Left ventricle myocardium inferior (tissue), 1 donor: Measurements from ENCODE around the gene HMGN4. TPM values are rescaled to one million over a fixed set of nuclear protein-coding genes. Genes with fewer than 3 reads are reported as not detected.

ENCODE experiments used
- DNase-seq: peaks from one replicate; pipeline ENCODE4 v3.0.0-alpha.2; 2020
- H3K27ac ChIP-seq: fragments of 200-600 bp; replicated peaks from 2 replicates; pipeline ENCODE4 v1.8.0; 2021
- H3K27me3 ChIP-seq: fragments of 200-600 bp; 2 replicates; pipeline ENCODE4 v1.8.0; 2021; ENCODE audit warnings: low read depth
- H3K36me3 ChIP-seq: fragments of 200-600 bp; 2 replicates; pipeline ENCODE4 v1.8.0; 2021
- H3K4me1 ChIP-seq: fragments of 200-600 bp; 2 replicates; pipeline ENCODE4 v1.8.0; 2021
- H3K4me3 ChIP-seq: fragments of 200-600 bp; 2 replicates; pipeline ENCODE4 v1.8.0; 2021; ENCODE audit warnings: mild to moderate bottlenecking, moderate library complexity
- H3K9me3 ChIP-seq: fragments of 200-600 bp; replicated peaks from 2 replicates; pipeline ENCODE4 v1.8.0; 2021
- intact Hi-C: fragments of 100-400 bp; cut with micrococcal nuclease; formaldehyde crosslinking; loops from one replicate; pipeline ENCODE4 v1.11.0; 2022
- total RNA-seq: library from RNA; stranded (reverse); fragmentation: NEBNext Ultra II Directional; extraction: Animal tissue kit (Norgen Biotek cat#: 25700); gene quantifications from one replicate; pipeline ENCODE4 v1.2.1, GENCODE V29; 2021
- TF ChIP-seq, protein P1 (sequence below): fragments of 200-600 bp; IDR thresholded peaks from 2 replicates; pipeline ENCODE4 v1.8.0; 2021; ENCODE audit warnings: antibody characterized with exemption, mild to moderate bottlenecking, borderline replicate concordance
- donor health status: DM: no; HTN: yes; CAD: no; lungs with severe emphysema.

Gene HMGN4
- total RNA-seq, 1 donor from 2014 or later = 29.7 TPM

DNA sequence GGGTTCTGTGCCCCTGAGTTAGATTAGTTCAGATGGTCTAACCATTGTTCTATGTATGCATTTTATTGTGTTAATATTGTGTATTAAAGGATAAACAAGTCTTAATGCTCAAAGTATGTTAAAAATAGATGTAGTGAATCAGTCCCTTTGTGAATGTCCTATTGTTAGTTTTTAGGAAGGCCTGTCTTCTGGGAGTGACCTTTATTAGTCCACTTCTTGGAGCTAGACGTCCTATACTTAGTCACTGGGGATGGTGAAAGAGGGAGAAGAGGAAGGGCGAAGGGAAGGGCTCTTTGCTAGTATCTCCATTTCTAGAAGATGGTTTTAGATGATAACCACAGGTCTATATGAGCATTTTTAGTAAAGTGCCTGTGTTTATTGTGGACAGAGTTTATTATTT lies 12.3 kb upstream of the HMGN4 start:
- no peak overlapping the region for H3K4me3 ChIP-seq
- no peaks in the 10 kb centered on the region for H3K9me3 ChIP-seq
- H3K4me1 ChIP-seq = peaks cover 24% of the 10 kb centered on the region
- TF ChIP-seq, protein P1, sequence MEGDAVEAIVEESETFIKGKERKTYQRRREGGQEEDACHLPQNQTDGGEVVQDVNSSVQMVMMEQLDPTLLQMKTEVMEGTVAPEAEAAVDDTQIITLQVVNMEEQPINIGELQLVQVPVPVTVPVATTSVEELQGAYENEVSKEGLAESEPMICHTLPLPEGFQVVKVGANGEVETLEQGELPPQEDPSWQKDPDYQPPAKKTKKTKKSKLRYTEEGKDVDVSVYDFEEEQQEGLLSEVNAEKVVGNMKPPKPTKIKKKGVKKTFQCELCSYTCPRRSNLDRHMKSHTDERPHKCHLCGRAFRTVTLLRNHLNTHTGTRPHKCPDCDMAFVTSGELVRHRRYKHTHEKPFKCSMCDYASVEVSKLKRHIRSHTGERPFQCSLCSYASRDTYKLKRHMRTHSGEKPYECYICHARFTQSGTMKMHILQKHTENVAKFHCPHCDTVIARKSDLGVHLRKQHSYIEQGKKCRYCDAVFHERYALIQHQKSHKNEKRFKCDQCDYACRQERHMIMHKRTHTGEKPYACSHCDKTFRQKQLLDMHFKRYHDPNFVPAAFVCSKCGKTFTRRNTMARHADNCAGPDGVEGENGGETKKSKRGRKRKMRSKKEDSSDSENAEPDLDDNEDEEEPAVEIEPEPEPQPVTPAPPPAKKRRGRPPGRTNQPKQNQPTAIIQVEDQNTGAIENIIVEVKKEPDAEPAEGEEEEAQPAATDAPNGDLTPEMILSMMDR = no peak
- no peaks in the 10 kb centered on the region for H3K36me3 ChIP-seq
- no peaks in the 10 kb centered on the region for H3K27me3 ChIP-seq
- H3K27ac ChIP-seq = no peak overlapping the region
- intact Hi-C loops = no loop called here
- DNase-seq = no peak

GRCh38 chr6:26526928-26527327 lies 11.2 kb upstream of the HMGN4 start:
- TF ChIP-seq, protein P1 = no peak
- intact Hi-C loops = no loop called here
- no peak for DNase-seq

DNA sequence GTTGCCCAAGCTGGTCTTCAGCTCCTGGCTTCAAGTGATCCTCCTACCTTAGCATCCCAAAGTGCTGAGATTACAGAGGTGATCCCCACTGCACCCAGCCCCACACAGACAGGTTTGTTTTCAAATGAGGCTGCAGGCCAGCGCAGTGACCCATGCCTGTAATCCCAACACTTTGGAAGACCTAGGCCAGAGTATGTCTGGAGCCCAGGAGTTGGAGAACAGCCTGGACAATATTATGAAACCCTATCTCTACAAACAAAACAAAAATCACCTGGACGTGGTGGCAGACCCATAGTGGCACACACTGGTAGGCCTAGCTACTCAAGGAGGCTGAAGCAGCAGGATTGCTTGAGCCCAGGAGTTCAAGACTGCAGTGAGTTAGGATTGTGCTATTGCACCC lies 8.0 kb upstream of the HMGN4 start:
- H3K9me3 ChIP-seq = no peaks in the 10 kb centered on the region
- no peak overlapping the region for H3K27ac ChIP-seq
- DNase-seq = no peak
- intact Hi-C loops = no loop called here
- peaks cover 19% of the 10 kb centered on the region for H3K4me1 ChIP-seq
- no peaks in the 10 kb centered on the region for H3K27me3 ChIP-seq
- H3K4me3 ChIP-seq = no peak overlapping the region
- TF ChIP-seq, protein P1 = no peak
- H3K36me3 ChIP-seq = no peaks in the 10 kb centered on the region

More at GRCh38 chr6:26526928-26527327, 11.2 kb upstream of the HMGN4 start:
- no peaks in the 10 kb centered on the region for H3K36me3 ChIP-seq
- no peak overlapping the region for H3K4me3 ChIP-seq
- no peaks in the 10 kb centered on the region for H3K9me3 ChIP-seq
- no peak overlapping the region for H3K27ac ChIP-seq
- H3K4me1 ChIP-seq = peaks cover 23% of the 10 kb centered on the region
- no peaks in the 10 kb centered on the region for H3K27me3 ChIP-seq

GRCh38 chr6:26531897-26532296 lies 6.3 kb upstream of the HMGN4 start:
- H3K9me3 ChIP-seq = no peaks in the 10 kb centered on the region
- no peak for DNase-seq
- H3K27me3 ChIP-seq = no peaks in the 10 kb centered on the region
- no peak overlapping the region for H3K4me3 ChIP-seq
- intact Hi-C loops = no loop called here
- H3K36me3 ChIP-seq = no peaks in the 10 kb centered on the region
- TF ChIP-seq, protein P1 = no peak
- peaks cover 30% of the 10 kb centered on the region for H3K4me1 ChIP-seq
- peak overlapping the region; percentile 85 for H3K27ac ChIP-seq

GRCh38 chr6:26532699-26533531 lies 5.3 kb upstream of the HMGN4 start:
- peaks cover 36% of the 10 kb centered on the region for H3K4me1 ChIP-seq
- no peaks in the 10 kb centered on the region for H3K9me3 ChIP-seq
- TF ChIP-seq, protein P1 = no peak
- H3K4me3 ChIP-seq = peak overlapping the region; percentile 80
- intact Hi-C loops = no loop called here
- peak; percentile 86 for DNase-seq
- peak overlapping the region; percentile 85 for H3K27ac ChIP-seq
- no peaks in the 10 kb centered on the region for H3K36me3 ChIP-seq
- H3K27me3 ChIP-seq = no peaks in the 10 kb centered on the region
